ENCODE measurements around the gene TMEM115.

TMEM115 gene

GRCh38 chr3:50350527-50351322, 8.6 kb downstream of the TMEM115 start, which contains the start of the genes CYB561D2 and NPRL2 (continued):
- TF ChIP-seq ATF2 (tag by site-specific recombination; IDR thresholded peaks at IDR 0.05; ENCODE audit: low read depth) (no peak), AEBP2 (tag by site-specific recombination; IDR thresholded peaks at IDR 0.05; ENCODE audit: borderline replicate concordance) (no peak), REPIN1 (tag by site-specific recombination; IDR thresholded peaks at IDR 0.05; ENCODE audit: low read depth) (no peak), ZBTB1 (tag by site-specific recombination; IDR thresholded peaks at IDR 0.05) (no peak), GFI1B (tag by site-specific recombination; IDR thresholded peaks at IDR 0.05) (no peak), GLIS2 (tag by site-specific recombination; IDR thresholded peaks at IDR 0.05) (no peak), ZNF555 (tag by site-specific recombination; conservative IDR thresholded peaks at IDR 0.05) (no peak), ZBTB8A (tag by site-specific recombination; IDR thresholded peaks at IDR 0.05) (peak; percentile 38; the same call in 1 of the 2 replicates), ZNF391 (tag by site-specific recombination; IDR thresholded peaks at IDR 0.05; ENCODE audit: borderline replicate concordance, low read depth) (no peak), ZNF548 (tag by site-specific recombination; IDR thresholded peaks at IDR 0.05) (no peak), ZNF398 (tag by site-specific recombination; IDR thresholded peaks at IDR 0.05) (no peak), ZNF221 (tag by site-specific recombination; IDR thresholded peaks at IDR 0.05; ENCODE audit: borderline replicate concordance) (no peak), ZNF24 (tag by site-specific recombination; IDR thresholded peaks at IDR 0.05) (no peak), SETDB1 (IDR thresholded peaks at IDR 0.05; ENCODE audit: insufficient read length, low read length) (peak; percentile 10), ZNF132 (tag by site-specific recombination; IDR thresholded peaks at IDR 0.05; ENCODE audit: borderline replicate concordance) (no peak), ZNF837 (tag by site-specific recombination; IDR thresholded peaks at IDR 0.05) (no peak), ZBTB20 (tag by site-specific recombination; IDR thresholded peaks at IDR 0.05) (peak; percentile 78; the same call in 1 of the 2 replicates), ZBTB48 (tag by site-specific recombination; IDR thresholded peaks at IDR 0.05) (no peak), ZBTB7A (tag by site-specific recombination; IDR thresholded peaks at IDR 0.05; ENCODE audit: low read depth) (no peak), ZIC2 (tag by site-specific recombination; IDR thresholded peaks at IDR 0.05) (peak; percentile 47; the same call in 1 of the 2 replicates)
- TF ChIP-seq, protein P1, sequence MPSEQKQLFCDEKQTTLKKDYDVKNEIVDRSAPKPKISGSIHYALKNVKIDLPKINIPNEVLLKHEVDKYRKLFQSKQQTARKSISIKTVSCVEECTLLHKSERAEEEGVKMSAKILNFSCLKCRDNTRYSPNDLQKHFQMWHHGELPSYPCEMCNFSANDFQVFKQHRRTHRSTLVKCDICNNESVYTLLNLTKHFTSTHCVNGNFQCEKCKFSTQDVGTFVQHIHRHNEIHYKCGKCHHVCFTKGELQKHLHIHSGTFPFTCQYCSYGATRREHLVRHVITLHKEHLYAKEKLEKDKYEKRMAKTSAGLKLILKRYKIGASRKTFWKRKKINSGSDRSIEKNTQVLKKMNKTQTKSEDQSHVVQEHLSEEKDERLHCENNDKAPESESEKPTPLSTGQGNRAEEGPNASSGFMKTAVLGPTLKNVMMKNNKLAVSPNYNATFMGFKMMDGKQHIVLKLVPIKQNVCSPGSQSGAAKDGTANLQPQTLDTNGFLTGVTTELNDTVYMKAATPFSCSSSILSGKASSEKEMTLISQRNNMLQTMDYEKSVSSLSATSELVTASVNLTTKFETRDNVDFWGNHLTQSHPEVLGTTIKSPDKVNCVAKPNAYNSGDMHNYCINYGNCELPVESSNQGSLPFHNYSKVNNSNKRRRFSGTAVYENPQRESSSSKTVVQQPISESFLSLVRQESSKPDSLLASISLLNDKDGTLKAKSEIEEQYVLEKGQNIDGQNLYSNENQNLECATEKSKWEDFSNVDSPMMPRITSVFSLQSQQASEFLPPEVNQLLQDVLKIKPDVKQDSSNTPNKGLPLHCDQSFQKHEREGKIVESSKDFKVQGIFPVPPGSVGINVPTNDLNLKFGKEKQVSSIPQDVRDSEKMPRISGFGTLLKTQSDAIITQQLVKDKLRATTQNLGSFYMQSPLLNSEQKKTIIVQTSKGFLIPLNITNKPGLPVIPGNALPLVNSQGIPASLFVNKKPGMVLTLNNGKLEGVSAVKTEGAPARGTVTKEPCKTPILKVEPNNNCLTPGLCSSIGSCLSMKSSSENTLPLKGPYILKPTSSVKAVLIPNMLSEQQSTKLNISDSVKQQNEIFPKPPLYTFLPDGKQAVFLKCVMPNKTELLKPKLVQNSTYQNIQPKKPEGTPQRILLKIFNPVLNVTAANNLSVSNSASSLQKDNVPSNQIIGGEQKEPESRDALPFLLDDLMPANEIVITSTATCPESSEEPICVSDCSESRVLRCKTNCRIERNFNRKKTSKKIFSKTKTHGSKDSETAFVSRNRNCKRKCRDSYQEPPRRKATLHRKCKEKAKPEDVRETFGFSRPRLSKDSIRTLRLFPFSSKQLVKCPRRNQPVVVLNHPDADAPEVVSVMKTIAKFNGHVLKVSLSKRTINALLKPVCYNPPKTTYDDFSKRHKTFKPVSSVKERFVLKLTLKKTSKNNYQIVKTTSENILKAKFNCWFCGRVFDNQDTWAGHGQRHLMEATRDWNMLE (tag by site-specific recombination; conservative IDR thresholded peaks at IDR 0.05; ENCODE audit: low read depth), result peak; percentile 82
- TF ChIP-seq, protein P2, sequence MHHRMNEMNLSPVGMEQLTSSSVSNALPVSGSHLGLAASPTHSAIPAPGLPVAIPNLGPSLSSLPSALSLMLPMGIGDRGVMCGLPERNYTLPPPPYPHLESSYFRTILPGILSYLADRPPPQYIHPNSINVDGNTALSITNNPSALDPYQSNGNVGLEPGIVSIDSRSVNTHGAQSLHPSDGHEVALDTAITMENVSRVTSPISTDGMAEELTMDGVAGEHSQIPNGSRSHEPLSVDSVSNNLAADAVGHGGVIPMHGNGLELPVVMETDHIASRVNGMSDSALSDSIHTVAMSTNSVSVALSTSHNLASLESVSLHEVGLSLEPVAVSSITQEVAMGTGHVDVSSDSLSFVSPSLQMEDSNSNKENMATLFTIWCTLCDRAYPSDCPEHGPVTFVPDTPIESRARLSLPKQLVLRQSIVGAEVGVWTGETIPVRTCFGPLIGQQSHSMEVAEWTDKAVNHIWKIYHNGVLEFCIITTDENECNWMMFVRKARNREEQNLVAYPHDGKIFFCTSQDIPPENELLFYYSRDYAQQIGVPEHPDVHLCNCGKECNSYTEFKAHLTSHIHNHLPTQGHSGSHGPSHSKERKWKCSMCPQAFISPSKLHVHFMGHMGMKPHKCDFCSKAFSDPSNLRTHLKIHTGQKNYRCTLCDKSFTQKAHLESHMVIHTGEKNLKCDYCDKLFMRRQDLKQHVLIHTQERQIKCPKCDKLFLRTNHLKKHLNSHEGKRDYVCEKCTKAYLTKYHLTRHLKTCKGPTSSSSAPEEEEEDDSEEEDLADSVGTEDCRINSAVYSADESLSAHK (tag by site-specific recombination; IDR thresholded peaks at IDR 0.05), result no peak
- TF ChIP-seq, protein P3, sequence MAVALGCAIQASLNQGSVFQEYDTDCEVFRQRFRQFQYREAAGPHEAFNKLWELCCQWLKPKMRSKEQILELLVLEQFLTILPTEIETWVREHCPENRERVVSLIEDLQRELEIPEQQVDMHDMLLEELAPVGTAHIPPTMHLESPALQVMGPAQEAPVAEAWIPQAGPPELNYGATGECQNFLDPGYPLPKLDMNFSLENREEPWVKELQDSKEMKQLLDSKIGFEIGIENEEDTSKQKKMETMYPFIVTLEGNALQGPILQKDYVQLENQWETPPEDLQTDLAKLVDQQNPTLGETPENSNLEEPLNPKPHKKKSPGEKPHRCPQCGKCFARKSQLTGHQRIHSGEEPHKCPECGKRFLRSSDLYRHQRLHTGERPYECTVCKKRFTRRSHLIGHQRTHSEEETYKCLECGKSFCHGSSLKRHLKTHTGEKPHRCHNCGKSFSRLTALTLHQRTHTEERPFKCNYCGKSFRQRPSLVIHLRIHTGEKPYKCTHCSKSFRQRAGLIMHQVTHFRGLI (tag by site-specific recombination; IDR thresholded peaks at IDR 0.05), result no peak
- TF ChIP-seq, protein P4, sequence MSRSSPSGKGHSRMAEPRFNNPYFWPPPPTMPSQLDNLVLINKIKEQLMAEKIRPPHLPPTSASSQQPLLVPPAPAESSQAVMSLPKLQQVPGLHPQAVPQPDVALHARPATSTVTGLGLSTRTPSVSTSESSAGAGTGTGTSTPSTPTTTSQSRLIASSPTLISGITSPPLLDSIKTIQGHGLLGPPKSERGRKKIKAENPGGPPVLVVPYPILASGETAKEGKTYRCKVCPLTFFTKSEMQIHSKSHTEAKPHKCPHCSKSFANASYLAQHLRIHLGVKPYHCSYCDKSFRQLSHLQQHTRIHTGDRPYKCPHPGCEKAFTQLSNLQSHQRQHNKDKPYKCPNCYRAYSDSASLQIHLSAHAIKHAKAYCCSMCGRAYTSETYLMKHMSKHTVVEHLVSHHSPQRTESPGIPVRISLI (tag by site-specific recombination; IDR thresholded peaks at IDR 0.05), result no peak

Data from HEK293 (cell line).